IMR-90 (cell line): ENCODE data around the gene GPR35. TPM values are rescaled to one million over a fixed set of nuclear protein-coding genes. Genes with fewer than 3 reads are reported as not detected.

Experiments
- ATAC-seq: fragments of 200-7000 bp; cut with Tn5 transposase; 2 replicates; pipeline ENCODE4 v1.9.1; 2020; ENCODE audit warnings: low read depth, mild to moderate bottlenecking, moderate library complexity
- BruUV-seq: library from RNA; stranded (reverse); fragments of 400-500 nt; replicated peaks from 2 replicates; lab custom pipeline; 2021; lab: Mats Ljungman, UMichigan
- CTCF ChIA-PET: fragments of 300-600 bp; formaldehyde crosslinking; extraction: SDS; loops from one replicate; lab custom pipeline; 2021; ENCODE audit warnings: antibody characterized with exemption; lab: Yijun Ruan, JAX
- POLR2A ChIA-PET: fragments of 300-600 bp; sonication (Branson Sonifier 250); formaldehyde crosslinking; loops from one replicate; lab custom pipeline; 2022; ENCODE audit warnings: antibody characterized with exemption; ENCODE audit not compliant: unreplicated experiment; lab: Charles Lee
- DNase-seq: peaks from one replicate; pipeline ENCODE4 v3.0.0; 2013
- H2AFZ ChIP-seq: replicated peaks from 2 replicates; pipeline ENCODE3; 2013; ENCODE audit warnings: low read length, mild to moderate bottlenecking; ENCODE audit not compliant: poor library complexity
- H2AK5ac ChIP-seq: 2 replicates; pipeline ENCODE4 v1.6.1; 2013; ENCODE audit warnings: low read depth, low read length, inconsistent platforms
- H2AK9ac ChIP-seq: replicated peaks from 2 replicates; pipeline ENCODE3; 2013; ENCODE audit warnings: mild to moderate bottlenecking, low read depth, low read length, moderate library complexity; ENCODE audit not compliant: poor library complexity
- H2BK120ac ChIP-seq: 2 replicates; pipeline ENCODE4 v1.6.1; 2013; ENCODE audit warnings: low read depth, low read length, inconsistent platforms
- H2BK15ac ChIP-seq: 3 replicates; pipeline ENCODE4 v1.6.1; 2013; ENCODE audit warnings: low read depth, low read length, inconsistent platforms
- H2BK20ac ChIP-seq: 2 replicates; pipeline ENCODE4 v1.6.1; 2013; ENCODE audit warnings: low read depth, mild to moderate bottlenecking, inconsistent platforms, low read length, moderate library complexity
- H2BK5ac ChIP-seq: 2 replicates; pipeline ENCODE4 v1.6.1; 2013; ENCODE audit warnings: mild to moderate bottlenecking, low read depth, low read length, inconsistent platforms; ENCODE audit not compliant: poor library complexity, severe bottlenecking
- H3K14ac ChIP-seq: replicated peaks from 2 replicates; pipeline ENCODE4 v1.6.1; 2013; ENCODE audit warnings: low read depth, low read length, inconsistent platforms
- H3K18ac ChIP-seq: 2 replicates; pipeline ENCODE4 v1.6.1; 2013; ENCODE audit warnings: low read depth, low read length, control low read depth
- H3K23ac ChIP-seq: 2 replicates; pipeline ENCODE4 v1.6.1; 2013; ENCODE audit warnings: low read depth, low read length, inconsistent platforms
- H3K27ac ChIP-seq: 2 replicates; pipeline ENCODE4 v1.5.1; 2013; ENCODE audit warnings: mild to moderate bottlenecking, control low read depth, low read length; ENCODE audit not compliant: insufficient read depth
- H3K27me3 ChIP-seq: 2 replicates; pipeline ENCODE4 v1.6.1; 2013; ENCODE audit warnings: low read length; ENCODE audit not compliant: control insufficient read depth, insufficient read depth
- H3K36me3 ChIP-seq: 2 replicates; pipeline ENCODE4 v1.6.1; 2013; ENCODE audit warnings: low read length, mixed read lengths; ENCODE audit not compliant: control insufficient read depth, insufficient read depth
- H3K4ac ChIP-seq: 2 replicates; pipeline ENCODE4 v1.6.1; 2013; ENCODE audit warnings: low read depth, low read length, inconsistent platforms
- H3K4me1 ChIP-seq: 2 replicates; pipeline ENCODE4 v1.6.1; 2013; ENCODE audit warnings: low read length, mixed read lengths; ENCODE audit not compliant: control insufficient read depth, insufficient read depth
- H3K4me2 ChIP-seq: 2 replicates; pipeline ENCODE4 v1.6.1; 2013; ENCODE audit warnings: low read depth, mild to moderate bottlenecking, control low read depth, low read length, moderate library complexity
- H3K4me3 ChIP-seq: 2 replicates; pipeline ENCODE4 v1.5.1; 2013; ENCODE audit warnings: low read depth, mild to moderate bottlenecking, control low read depth, low read length, moderate library complexity; ENCODE audit not compliant: insufficient read depth
- H3K56ac ChIP-seq: 2 replicates; pipeline ENCODE4 v1.6.1; 2013; ENCODE audit warnings: low read length, inconsistent platforms; ENCODE audit not compliant: insufficient read depth; ENCODE audit errors: extremely low read depth
- H3K79me1 ChIP-seq, 2 experiments: 2 replicates each; pipeline ENCODE4 v1.6.1; 2013; ENCODE audit warnings: low read length in 2 of 2, inconsistent platforms in 1 of 2, low read depth in 1 of 2
- H3K9ac ChIP-seq: 2 replicates; pipeline ENCODE4 v1.6.1; 2013; ENCODE audit warnings: low read depth, low read length, control low read depth
- H3K9me1 ChIP-seq: 2 replicates; pipeline ENCODE4 v1.6.1; 2013; ENCODE audit warnings: low read length, inconsistent platforms; ENCODE audit not compliant: insufficient read depth
- H3K9me3 ChIP-seq: 2 replicates; pipeline ENCODE4 v1.6.1; 2013; ENCODE audit warnings: low read length; ENCODE audit not compliant: control insufficient read depth, insufficient read depth
- H4K20me1 ChIP-seq: 2 replicates; pipeline ENCODE4 v1.6.1; 2013; ENCODE audit warnings: low read length, inconsistent platforms; ENCODE audit not compliant: insufficient read depth
- H4K5ac ChIP-seq: 2 replicates; pipeline ENCODE4 v1.6.1; 2013; ENCODE audit warnings: mild to moderate bottlenecking, low read depth, low read length, control low read depth
- H4K8ac ChIP-seq, 2 experiments: 2 replicates each; pipeline ENCODE4 v1.6.1; 2013; ENCODE audit warnings: low read depth in 2 of 2, low read length in 2 of 2, control low read depth in 1 of 2, inconsistent platforms in 1 of 2
- H4K91ac ChIP-seq: 2 replicates; pipeline ENCODE4 v1.6.1; 2013; ENCODE audit warnings: low read depth, low read length, inconsistent platforms; ENCODE audit not compliant: insufficient read depth
- CHD1 ChIP-seq: IDR thresholded peaks from 2 replicates; pipeline ENCODE4 v1.6.1; 2012; ENCODE audit warnings: low read depth, low read length, improper control_type of control experiment
- ELK1 ChIP-seq: fragments of 150-350 bp; IDR thresholded peaks from 2 replicates; pipeline ENCODE4 v1.6.1; 2016; ENCODE audit warnings: low read depth, mild to moderate bottlenecking, low read length, moderate library complexity, borderline replicate concordance
- MAFK ChIP-seq: IDR thresholded peaks from 2 replicates; pipeline ENCODE4 v1.6.1; 2012; ENCODE audit warnings: low read depth, low read length, improper control_type of control experiment
- MAZ ChIP-seq: IDR thresholded peaks from 2 replicates; pipeline ENCODE4 v1.6.1; 2012; ENCODE audit warnings: low read depth, mild to moderate bottlenecking, low read length, improper control_type of control experiment, moderate library complexity, borderline replicate concordance
- RAD21 ChIP-seq: IDR thresholded peaks from 2 replicates; pipeline ENCODE4 v1.6.1; 2012; ENCODE audit warnings: low read length, improper control_type of control experiment
- RFX5 ChIP-seq: IDR thresholded peaks from 2 replicates; pipeline ENCODE4 v1.8.0; 2012; ENCODE audit warnings: low read depth, mild to moderate bottlenecking, low read length, moderate library complexity
- WGBS, 2 experiments: methylation state at CpG; one replicate each; pipeline versions ENCODE4 v1.1.5 to v1.1.7; 2013; ENCODE audit warnings: missing lambda C conversion rate in 2 of 2; ENCODE audit not compliant: insufficient read length in 1 of 2; ENCODE audit errors: extremely low coverage in 2 of 2; 5-methylcytosine and 5-hydroxymethylcytosine counted together
- dilution Hi-C: fragments of 300-500 bp; cut with HindIII; formaldehyde crosslinking; loops from one replicate; pipeline ENCODE4 v1.14.3; 2018; ENCODE audit warnings: low sequenced_read_pairs; ENCODE audit not compliant: unreplicated experiment
- in situ Hi-C: fragments of 300-500 bp; cut with MboI; formaldehyde crosslinking; loops from 3 replicates; pipeline ENCODE4 v1.14.3; 2019; ENCODE audit warnings: low sequenced_read_pairs, inconsistent platforms, mixed read lengths
- intact Hi-C: fragments of 100-400 bp; cut with micrococcal nuclease; formaldehyde crosslinking; loops from 2 replicates; pipeline ENCODE4 v1.10.0; 2022
- polyA plus RNA-seq, 3 experiments: library from polyadenylated mRNA; depleted of rRNA; stranded (reverse); fragments of >200 nt; gene quantifications; 2 replicates each; pipeline ENCODE4 v1.2.3, GENCODE V29; 2012; ENCODE audit warnings: low replicate concordance in 1 of 3
- total RNA-seq: library from RNA; depleted of rRNA; stranded (reverse); fragments of >200 nt; gene quantifications from 2 replicates; pipeline ENCODE4 v1.2.3, GENCODE V29; 2012

Gene GPR35
- total and polyA plus RNA-seq, 2 of the 4 experiments (the other 2 are of a cell fraction): 0.31 TPM; not detected in 1

GRCh38 chr2:240645801-240646175 is 20.5 kb downstream of the GPR35 start:
- dilution Hi-C loops (no loop called here), in situ Hi-C loops (no loop called here), intact Hi-C loops (no loop called here)
- Histone ChIP-seq H2AK9ac (no peak overlapping the region), H2BK5ac (no peak overlapping the region), H3K4me3 (no peak overlapping the region), H3K18ac (no peak overlapping the region), H2AK5ac (no peak overlapping the region), H2BK15ac (no peak overlapping the region), H2AFZ (no peak overlapping the region), H3K14ac (no peak overlapping the region), H3K36me3 (no peaks in the 10 kb centered on the region), H3K79me1 (no peaks in the 10 kb centered on the region), H3K9me1 (no peaks in the 10 kb centered on the region), H3K23ac (no peak overlapping the region), H3K27me3 (peaks cover 66% of the 10 kb centered on the region), H4K20me1 (no peaks in the 10 kb centered on the region), H3K9ac (no peak overlapping the region), H4K8ac (no peak overlapping the region), H3K4me2 (no peak overlapping the region), H4K5ac (no peak overlapping the region), H2BK20ac (no peak overlapping the region), H3K56ac (no peak overlapping the region), H3K4ac (no peak overlapping the region), H4K91ac (no peak overlapping the region), H3K4me1 (no peaks in the 10 kb centered on the region), H3K9me3 (no peaks in the 10 kb centered on the region), H2BK120ac (no peak overlapping the region), H3K27ac (no peak overlapping the region)
- CTCF ChIA-PET: no interaction called here
- DNase-seq (no peak), ATAC-seq (no peak)
- WGBS, 2 experiments: 68% methylated on average over 10 of the region's 10 CpGs; no CpG with 5 or more reads in 1 of the 2 experiments
- POLR2A ChIA-PET: no interaction called here
- TF ChIP-seq MAFK (no peak), RFX5 (no peak), ELK1 (no peak), MAZ (no peak), CHD1 (no peak), RAD21 (no peak)
- no TSS peak for BruUV-seq
